ELF-1 (cell line): ENCODE measurements around the gene MGAT2.
"Not testable (repeated sequence)": the region's sequence is repeated elsewhere in the genome, so short reads cannot be mapped to it uniquely, and the experiment has no call there.

ENCODE experiments used
- DNase-seq: peaks from one replicate; pipeline ENCODE4 v3.0.0-alpha.2; 2016; ENCODE audit warnings: low read depth, low spot score

MGAT2 gene

DNA sequence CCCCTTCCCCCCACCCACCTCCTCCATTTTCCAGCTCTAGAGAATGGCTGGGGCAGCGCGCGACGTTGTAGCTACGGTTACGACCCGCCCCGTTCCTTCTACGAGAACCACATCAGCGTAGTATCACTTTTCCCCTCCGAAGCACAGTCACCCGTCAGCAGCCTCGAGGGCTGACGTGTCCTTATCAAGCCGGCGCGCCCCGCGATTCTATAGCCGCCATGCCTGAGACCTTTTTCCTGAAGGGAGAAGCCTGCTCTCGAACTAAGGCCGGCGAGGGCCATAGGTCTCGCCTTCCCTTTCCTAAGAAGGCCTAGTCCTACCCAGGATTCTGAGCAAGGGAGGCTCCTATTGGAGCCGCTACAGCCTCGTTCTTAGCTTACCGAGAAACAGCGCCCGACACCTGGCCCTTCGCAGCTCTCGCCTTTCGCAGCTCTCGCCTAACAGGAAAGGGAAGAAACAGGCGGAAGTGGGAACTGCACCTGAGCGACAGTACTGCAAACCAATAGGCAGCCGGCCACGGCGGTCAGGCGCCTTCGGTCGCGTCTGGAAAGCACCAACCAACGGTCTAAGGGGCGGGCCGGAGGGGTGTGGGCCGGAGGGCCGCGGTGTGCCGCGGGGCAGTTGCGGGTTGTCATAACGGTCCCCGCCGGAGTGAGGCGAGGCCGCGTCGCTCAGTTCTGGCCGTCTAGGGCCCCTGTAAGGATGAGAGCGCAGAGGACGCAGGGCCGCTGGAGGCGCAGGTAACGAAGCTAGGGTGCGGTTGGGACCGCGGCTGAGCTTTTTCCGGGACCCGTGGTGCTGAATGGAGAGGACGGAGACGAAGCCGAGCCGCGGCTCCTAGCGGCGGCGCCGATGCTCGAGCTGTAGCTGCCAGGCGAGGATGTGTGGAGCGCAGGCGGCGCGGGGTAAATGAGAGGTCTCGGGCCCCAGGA is at the start of gene MGAT2, which contains the start of gene RPL36AL:
Gene MGAT2 (plus strand): TSS at position 618 of the 932 bp plus-strand sequence. CDS start 470 bp downstream, outside the sequence.
Gene RPL36AL (minus strand): TSS at position 445 of the 932 bp plus-strand sequence. CDS start 1,522 bp downstream, outside the sequence.
- peak; percentile 99 for DNase-seq

DNA sequence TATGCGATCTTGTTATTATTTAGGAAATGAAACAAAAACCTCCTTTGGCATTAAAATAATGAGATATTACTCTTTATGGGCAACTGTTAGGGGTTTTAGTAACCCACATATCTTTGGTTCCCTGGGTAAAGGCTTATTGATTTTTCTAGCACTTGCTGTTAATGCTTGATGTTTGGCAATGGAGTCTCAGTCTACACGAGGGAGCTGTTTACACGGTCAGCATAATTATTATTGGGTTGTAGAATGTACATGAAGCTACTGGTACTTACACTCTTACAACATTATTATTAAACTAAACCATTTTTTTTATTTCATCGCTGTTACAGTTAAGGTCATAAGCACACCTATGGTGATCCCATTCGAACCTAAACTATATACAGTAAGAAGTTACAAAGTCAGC is 46.6 kb upstream of the MGAT2 start:
- DNase-seq: no peak

DNA sequence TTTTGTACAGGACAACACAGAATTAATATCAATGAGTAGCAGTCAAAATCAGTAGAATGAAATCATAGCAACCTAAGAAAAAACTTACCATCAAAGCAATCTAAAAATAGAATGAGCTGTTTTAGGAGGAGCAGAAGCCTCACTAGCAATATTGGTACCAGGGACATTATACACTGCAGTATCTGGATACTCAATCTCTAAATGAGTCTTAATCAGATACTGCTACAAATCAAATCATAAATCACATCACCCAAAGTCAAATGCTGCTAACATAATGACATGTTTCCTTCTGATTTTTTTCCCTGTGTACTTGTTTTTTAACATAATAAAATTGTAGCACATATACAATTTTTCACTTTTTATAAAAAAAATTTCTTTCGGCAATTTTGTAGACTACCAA is 42.5 kb upstream of the MGAT2 start:
- DNase-seq: no peak

DNA sequence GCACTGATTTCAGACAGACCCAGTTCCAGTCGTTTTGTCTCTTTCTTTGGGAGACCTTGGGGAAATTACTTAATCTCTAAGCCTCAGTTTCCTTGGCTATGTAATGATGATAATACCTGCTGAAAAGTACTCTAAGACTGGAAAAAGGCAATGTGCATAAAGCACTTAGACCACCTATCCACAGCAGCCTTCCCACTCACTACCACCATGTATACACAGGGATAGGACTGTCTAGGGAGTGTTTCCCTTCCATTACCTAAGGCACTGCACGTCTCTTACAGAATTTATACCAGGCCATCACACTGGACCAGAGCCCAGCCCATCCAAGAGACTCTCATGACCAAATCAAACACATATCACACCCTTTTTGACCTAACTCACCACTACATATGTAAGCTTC is 40.8 kb upstream of the MGAT2 start:
- no peak for DNase-seq

DNA sequence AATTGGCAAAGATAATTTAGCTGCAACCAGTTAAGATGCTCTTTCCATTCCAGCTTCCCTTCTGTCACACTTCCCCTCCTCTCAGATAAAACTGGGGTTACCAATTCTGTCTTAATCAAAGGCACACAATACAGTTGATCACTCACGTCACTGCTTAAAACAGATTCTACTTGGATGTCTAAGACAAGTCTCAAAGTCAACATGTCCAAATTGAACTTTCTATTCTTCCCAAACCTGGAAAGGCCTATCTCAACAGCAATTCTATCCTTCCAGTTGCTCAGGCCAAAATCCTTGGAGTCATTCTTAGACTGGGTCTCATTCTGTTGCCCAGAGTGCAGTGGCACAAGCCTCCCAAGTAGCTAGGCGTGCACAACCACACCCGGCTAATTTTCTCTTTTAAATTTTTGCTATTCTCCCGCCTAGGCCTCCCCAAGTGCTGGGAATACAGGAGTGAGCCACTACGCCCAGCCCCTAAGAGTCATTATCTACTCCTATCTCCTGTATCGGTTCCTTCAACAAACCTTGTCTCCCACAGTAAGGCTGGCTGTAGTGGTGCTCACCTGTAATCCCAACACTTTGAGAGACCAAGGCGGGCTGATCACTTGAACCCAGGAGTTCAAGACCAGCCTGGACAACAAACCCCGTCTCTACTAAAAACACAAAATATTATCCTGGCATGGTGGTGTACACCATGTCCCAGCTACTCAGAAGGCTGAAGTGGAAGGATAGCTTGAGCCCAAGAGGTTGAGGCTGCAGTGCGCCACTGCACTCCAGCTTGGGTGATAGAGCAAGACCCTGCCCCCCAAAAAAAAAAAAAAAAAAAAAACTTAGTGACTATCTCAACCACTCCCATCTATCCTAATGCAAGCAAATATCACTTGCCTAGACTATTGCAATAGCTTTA is 39.1 kb upstream of the MGAT2 start:
- DNase-seq: no peak

DNA sequence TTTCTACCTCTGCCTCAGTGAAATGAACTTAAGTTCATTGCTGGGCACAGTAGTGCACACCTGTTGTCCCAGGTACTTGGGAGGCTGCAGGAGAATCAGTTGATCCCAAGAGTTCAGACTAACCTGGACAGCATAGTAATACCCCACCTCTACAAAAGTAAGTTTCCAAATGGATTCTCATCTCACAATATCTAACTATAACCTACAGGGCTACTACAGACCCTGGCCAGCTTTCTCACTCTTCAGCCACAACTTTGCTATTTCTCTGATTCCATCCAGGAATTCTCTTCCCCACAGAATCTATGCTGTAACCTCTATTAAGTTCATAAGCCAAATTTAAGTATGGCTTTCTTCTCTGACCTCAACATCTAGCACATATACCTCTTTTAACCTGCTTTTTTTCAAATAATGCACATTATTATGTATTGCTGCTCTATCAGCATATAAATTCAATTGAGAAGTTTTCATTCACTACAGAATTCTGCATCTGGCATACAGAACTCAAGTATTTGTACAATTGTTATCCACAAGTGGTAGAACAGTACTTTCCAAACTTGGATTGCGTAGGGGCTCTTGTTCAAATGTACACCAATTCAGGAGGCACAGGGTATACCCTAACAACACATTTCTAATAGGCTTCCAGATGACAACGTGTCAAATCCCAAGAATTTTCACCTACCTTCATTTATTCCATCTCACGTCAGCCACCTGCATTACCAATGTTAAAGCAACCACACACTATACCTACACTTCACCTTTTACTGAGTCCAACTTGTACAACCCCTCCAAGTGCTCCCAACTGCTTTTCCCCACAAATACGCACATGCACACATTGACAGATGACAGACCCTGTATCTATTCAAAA is 38.3 kb upstream of the MGAT2 start:
- no peak for DNase-seq

DNA sequence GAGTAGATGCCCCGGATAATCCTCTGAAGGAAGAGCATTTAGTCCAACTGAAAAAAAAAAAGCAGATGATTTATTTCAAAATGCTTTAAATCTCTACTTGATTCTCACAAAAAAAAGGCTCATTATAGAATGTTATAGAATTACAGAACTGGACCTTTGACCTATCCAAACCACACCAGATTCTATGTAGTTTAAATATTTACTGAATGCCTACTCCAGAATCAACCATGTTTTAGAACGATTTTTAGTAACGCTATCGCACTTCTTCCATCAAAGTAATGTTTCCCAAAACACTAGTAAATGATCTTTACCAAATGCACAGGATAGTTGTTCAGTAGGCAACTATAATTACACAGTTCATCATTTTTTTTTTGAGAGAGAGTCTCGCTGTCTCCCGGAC is 37.0 kb upstream of the MGAT2 start:
- DNase-seq: no peak

DNA sequence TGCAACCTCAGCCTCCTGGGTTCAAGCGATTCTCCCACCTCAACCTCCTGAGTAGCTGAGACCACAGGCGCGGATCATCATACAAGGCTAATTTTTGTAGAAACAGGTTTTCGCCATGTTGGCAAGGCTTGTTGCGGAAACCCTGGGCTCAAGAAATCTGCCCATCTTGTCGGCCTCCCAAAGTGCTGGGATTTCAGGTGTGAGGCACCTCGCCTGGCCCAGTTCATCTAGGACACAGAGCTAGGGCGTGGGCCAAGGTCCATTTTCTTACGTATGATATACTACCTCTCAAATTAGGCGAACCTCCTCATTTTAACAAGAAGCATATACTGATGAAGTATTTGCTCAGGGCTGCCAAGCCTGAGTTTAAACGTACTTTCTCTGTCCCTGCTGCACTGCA is 36.5 kb upstream of the MGAT2 start:
- DNase-seq: no peak

DNA sequence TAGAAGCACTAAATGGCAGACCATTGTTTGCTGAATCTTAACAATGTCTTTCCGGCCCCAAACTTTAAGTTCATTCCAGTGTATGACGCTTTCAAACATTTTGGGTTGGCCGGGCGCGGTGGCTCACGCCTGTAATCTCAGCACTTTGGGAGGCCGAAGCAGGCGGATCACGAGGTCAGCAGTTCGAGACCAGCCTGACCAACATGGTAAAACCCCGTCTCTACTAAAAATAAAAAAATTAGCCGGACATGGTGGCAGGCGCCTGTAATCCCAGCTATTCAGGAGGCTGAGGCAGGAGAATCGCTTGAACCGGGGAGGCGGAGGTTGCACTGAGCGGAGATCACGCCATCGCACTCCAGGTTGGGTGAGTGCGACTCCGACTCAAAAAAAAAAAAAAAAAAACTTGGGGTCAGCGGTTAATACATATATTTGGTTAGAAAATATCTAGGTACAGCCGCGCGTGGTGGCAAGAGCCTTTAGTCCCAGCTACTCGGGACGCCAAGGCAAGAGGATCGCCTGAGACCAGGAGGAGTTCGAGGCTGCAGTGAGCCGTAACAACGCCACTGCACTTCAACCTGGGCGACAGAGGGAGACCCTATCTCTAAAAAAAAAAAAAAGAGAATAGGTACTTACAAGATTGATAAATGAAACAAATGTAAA is 35.5 kb upstream of the MGAT2 start:
- not testable (repeated sequence) for DNase-seq

DNA sequence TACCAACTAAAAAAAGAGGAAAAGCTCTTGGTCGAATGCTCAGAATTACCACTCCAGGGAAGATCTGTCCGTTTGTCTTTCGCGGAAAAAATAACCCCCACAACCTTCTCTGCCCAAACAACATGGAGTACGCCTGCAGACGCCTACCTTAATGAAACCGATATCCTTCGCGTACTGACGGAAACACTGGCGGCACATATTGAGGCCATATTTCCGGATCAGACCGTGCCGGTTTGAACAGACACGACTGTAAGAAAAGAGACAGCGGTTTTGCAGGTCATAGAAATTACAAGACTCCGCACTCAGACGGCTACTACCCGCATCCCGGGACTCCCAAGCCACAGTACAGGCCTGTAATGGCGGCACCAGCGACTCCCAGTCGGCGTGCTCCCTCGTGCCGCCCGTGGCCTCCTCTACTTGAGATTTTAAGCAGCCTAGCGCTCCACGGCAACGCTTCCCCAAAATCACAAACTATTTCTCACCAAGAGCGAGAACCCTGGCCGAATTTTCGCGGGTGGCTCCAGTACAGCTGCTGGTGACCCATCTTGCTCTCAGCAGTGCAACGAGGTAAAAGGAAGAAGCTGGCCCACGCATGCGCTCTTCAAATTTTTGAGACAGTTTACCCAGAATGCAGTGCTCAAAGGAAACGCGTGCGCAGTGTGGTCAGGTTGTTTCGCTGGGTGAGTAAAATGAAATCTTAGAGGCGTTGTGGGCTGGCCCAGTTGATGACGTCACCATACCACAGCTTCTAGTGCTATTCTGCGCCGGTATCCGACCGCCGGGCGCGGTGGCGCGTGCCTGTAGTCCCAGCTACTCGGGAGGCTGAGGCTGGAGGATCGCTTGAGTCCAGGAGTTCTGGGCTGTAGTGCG is 34.6 kb upstream of the MGAT2 start, which contains the start of gene RPS29:
Gene RPS29 (minus strand): TSS at position 578 of the 870 bp plus-strand sequence. CDS start 34 bp downstream, at position 544.
- peak; percentile 100 for DNase-seq

DNA sequence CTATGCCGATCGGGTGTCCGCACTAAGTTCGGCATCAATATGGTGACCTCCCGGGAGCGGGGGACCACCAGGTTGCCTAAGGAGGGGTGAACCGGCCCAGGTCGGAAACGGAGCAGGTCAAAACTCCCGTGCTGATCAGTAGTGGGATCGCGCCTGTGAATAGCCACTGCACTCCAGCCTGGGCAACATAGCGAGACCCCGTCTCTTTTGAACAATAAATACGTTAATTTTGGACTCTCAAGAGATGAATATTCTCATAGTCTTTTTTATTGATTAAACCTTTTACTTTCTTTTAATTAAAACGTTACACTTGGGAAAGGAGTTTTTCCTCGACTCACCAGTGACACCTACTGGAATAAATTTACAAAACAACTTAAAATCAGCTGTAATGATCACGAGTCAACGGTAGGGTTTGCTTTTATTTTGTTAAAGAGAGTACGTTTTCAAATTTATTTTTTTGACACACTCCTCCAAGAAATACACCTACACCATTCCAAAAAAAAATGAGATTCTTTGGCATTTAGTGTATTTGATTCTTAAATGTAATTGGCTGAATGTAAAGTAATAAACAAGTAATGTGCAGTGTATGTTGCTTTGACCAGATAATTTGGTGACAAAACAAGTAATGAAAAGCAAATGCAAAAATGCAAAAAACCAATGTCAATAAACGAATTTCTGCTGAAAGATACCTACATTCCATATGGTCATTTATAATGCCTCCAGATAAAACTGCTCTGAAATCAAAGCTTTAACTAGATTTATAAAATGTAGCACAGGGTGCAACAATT is 33.7 kb upstream of the MGAT2 start:
- peak; percentile 82 for DNase-seq

DNA sequence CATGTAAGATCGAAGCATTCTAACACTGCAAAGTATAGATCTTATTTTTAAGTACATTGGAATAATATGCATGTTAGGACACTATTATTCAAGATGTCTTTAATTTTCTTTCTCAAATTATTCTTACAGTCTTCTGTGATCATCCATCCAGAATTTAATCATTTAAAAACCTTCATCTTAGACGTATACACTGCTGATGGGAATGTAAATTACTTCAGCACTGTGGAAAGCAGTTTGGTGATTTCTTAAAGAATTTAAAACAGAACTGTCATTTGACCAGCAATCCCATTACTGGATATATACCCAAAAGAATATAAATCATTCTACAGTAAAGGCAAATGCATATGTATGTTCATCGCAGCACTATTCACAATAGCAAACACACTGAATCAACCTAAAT is 31.2 kb upstream of the MGAT2 start:
- no peak for DNase-seq

DNA sequence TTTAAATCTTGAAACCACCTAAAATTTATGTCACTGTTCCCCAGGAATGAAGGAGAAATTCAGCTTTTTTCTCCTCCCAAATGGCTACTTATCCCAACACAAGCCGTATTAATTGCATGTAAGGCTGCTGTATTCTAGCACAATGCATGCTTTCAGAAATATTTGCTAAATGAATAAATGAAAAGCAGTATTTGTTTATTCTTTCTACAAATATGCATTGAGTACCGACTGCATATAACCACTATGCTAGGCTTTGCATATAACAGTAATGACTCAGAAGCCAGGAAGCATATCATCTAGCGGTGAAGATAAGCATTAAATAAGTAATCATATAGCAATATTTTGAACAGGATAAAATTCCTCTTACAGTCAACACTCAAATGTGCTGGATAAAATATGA is 27.6 kb upstream of the MGAT2 start:
- DNase-seq: no peak

DNA sequence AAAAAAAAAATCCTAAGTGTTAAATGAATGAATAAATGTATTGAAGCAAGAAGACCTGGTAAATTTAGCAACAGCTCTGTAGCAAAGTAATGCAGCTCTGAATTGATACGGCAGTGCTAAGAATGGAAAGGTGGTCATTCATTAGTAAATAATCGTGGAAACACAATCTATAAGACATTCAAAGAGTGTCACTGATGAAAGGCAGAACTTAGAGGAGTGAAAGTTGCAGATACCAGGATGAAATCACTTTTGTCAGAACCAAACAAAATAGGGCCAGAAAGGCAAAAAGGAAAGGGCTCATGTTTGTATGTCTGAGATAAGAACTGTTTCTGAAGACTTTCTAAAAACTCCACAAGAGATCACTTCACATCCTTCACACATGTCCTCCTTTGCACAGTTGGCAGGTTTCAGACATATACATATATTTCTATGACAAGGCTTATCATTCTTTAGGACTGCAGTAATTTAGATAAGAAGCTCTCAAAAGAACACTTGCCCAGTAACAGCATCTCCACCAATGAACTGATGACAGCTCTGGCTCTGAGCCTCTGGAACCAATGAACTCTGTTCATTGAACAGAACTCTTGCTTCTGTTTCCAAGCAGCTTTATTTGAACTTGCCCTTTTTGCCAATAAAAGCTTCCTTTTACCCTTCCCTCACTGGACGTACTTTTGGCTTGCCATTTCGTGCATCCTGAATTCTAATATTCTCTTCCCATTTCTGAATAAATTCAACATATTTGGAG is 26.1 kb upstream of the MGAT2 start:
- no peak for DNase-seq

DNA sequence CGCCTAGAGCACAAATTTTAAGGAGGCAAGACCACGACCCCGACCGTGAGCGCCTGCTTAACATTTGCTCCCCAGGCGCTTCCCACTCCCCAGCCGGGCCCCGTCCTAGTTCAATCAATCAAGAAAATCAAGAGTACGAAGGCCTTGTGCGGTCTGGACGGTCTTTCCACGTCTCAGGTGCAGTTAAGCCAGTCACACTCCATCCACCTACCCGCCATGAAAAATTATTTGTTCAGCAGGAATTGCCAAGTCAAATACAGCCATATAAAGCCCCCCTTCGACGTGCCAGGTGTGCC is 22.5 kb upstream of the MGAT2 start:
- DNase-seq: no peak

DNA sequence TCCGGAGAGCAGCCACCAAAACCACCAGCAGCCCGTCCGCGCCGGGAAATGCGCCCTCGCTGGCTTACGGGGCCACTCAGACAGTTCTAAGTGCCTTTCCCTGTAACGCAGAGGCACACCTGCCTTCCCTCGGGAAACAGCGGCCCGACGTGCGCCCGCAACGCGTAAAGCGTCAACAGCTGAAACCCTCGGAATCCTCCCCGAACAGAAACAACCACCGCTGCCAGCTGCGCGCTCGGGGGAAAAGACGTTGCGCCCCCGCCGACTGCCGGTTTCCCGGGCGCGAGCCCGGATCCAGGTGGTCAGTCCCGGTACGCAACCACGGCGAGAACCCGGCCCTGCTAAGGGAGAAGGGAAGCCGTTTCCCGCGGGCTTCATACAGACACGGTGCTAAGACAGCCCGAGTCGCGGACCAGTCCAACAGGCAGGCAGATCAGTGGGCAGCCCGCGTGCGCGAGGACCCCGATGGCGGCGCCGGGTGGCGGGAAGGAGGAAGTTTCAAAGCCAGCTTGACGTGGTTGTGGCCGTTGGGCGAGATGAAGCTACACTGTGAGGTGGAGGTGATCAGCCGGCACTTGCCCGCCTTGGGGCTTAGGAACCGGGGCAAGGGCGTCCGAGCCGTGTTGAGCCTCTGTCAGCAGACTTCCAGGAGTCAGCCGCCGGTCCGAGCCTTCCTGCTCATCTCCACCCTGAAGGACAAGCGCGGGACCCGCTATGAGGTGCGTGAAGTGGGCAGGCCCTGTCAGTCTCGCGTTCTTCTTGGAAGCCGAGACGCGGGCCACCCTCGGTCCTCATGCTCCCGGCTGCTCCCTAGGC is 21.9 kb upstream of the MGAT2 start, which contains the start of gene LRR1:
Gene LRR1 (plus strand): TSS at position 456 of the 816 bp plus-strand sequence. CDS start 81 bp downstream, at position 537.
- peak; percentile 90 for DNase-seq

DNA sequence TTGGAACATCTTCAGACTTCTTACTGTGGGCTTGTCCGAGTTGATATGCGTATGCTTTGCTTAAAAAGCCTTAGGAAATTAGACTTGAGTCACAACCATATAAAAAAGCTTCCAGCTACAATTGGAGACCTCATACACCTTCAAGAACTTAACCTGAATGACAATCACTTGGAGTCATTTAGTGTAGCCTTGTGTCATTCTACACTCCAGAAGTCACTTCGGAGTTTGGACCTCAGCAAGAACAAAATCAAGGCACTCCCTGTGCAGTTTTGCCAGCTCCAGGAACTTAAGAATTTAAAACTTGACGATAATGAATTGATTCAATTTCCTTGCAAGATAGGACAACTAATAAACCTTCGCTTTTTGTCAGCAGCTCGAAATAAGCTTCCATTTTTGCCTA is 13.0 kb upstream of the MGAT2 start:
- no peak for DNase-seq
